HEK293T (cell line): ENCODE measurements around the gene EMC10.

Experiments used
- ARNT ChIP-seq: fragments of 450-650 bp; IDR thresholded peaks from 2 replicates; pipeline ENCODE4 v1.6.1; 2017; ENCODE audit warnings: mild to moderate bottlenecking
- ELF4 ChIP-seq: fragments of 450-650 bp; IDR thresholded peaks from 2 replicates; pipeline ENCODE4 v1.6.1; 2017; ENCODE audit warnings: antibody characterized with exemption
- FOXM1 ChIP-seq: fragments of 450-650 bp; IDR thresholded peaks from 2 replicates; pipeline ENCODE4 v1.6.1; 2017; ENCODE audit warnings: mild to moderate bottlenecking, borderline replicate concordance
- HDGF ChIP-seq: fragments of 450-650 bp; IDR thresholded peaks from 2 replicates; pipeline ENCODE4 v1.6.1; 2017; ENCODE audit warnings: antibody characterized with exemption, borderline replicate concordance
- LEF1 ChIP-seq: fragments of 450-650 bp; IDR thresholded peaks from 2 replicates; pipeline ENCODE4 v1.6.1; 2017; ENCODE audit warnings: mild to moderate bottlenecking, borderline replicate concordance
- SP1 ChIP-seq: fragments of 450-650 bp; IDR thresholded peaks from 2 replicates; pipeline ENCODE4 v1.6.1; 2017
- SUZ12 ChIP-seq: fragments of 450-650 bp; IDR thresholded peaks from 2 replicates; pipeline ENCODE4 v1.6.1; 2016; ENCODE audit warnings: mild to moderate bottlenecking
- ZNF384 ChIP-seq: fragments of 450-650 bp; IDR thresholded peaks from 2 replicates; pipeline ENCODE4 v1.6.1; 2016
- TF ChIP-seq, protein P1 (sequence below): fragments of 450-650 bp; IDR thresholded peaks from 2 replicates; pipeline ENCODE4 v1.6.1; 2016

DNA sequence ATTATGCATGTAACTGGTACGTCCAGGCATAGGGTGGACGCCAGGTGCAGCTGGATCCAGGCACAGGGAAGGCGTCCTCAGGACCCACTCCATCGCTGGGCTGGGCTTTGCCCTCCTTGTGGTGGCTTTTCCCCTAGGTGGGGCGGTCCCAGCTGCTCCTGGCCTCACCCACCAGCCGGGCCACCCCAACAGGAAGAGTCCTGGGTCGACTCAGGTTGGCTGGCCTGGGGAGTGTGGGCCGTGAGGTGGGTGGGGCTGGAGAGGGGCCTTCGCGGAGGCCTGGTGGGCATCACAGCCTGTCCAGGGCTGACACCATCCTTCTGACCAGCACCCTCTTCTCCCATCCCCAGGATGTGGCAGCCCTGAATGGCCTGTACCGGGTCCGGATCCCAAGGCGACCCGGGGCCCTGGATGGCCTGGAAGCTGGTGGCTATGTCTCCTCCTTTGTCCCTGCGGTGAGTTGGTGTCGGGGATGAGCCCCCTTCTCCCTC is 3.5 kb downstream of the EMC10 start:
- TF ChIP-seq, protein P1, sequence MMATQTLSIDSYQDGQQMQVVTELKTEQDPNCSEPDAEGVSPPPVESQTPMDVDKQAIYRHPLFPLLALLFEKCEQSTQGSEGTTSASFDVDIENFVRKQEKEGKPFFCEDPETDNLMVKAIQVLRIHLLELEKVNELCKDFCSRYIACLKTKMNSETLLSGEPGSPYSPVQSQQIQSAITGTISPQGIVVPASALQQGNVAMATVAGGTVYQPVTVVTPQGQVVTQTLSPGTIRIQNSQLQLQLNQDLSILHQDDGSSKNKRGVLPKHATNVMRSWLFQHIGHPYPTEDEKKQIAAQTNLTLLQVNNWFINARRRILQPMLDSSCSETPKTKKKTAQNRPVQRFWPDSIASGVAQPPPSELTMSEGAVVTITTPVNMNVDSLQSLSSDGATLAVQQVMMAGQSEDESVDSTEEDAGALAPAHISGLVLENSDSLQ: no peak
- no peak for TF ChIP-seq ELF4
- TF ChIP-seq SP1: no peak
- no peak for TF ChIP-seq LEF1
- no peak for TF ChIP-seq ARNT
- TF ChIP-seq SUZ12: no peak
- no peak for TF ChIP-seq HDGF
- no peak for TF ChIP-seq ZNF384
- no peak for TF ChIP-seq FOXM1
